GM12892 (cell line): Measurements from ENCODE around the gene PNKD.

ENCODE experiments used
- POLR2A ChIP-seq: IDR thresholded peaks from 2 replicates; pipeline ENCODE4 v1.6.1; 2011; ENCODE audit warnings: low read depth, low read length, control low read depth
- POLR2AphosphoS5 ChIP-seq: IDR thresholded peaks from 2 replicates; pipeline ENCODE4 v1.6.1; 2011; ENCODE audit warnings: low read depth, low read length, control low read depth

- TF ChIP-seq POLR2AphosphoS5 (no peak), POLR2A (peak; percentile 25; the same call in 1 of the 2 replicates)
Measured at GRCh38 chr2:218245214-218245613, 25.1 kb upstream of the PNKD start.
